ENCODE measurements around the gene CTU2.

CTU2 gene

GRCh38 chr16:88671806-88672205 lies 34.5 kb upstream of the CTU2 start:
- no peaks in the 10 kb centered on the region for H3K36me3 ChIP-seq (ENCODE audit: control insufficient read depth, insufficient read depth, low read length)
- H3K9ac ChIP-seq (ENCODE audit: low read length), result no peak overlapping the region
- no peaks in the 10 kb centered on the region for H3K9me3 ChIP-seq (ENCODE audit: control insufficient read depth, low read length)
- H3K27me3 ChIP-seq (ENCODE audit: control insufficient read depth, insufficient read depth, low read length), result peaks cover 2% of the 10 kb centered on the region
- H3K4me1 ChIP-seq (ENCODE audit: control insufficient read depth, insufficient read depth, low read length), result no peaks in the 10 kb centered on the region
- no peak overlapping the region for H3K4me3 ChIP-seq (ENCODE audit: low read length)

GRCh38 chr16:88672776-88673175 lies 33.5 kb upstream of the CTU2 start:
- no peaks in the 10 kb centered on the region for H3K36me3 ChIP-seq (ENCODE audit: control insufficient read depth, insufficient read depth, low read length)
- no peaks in the 10 kb centered on the region for H3K9me3 ChIP-seq (ENCODE audit: control insufficient read depth, low read length)
- no peak overlapping the region for H3K9ac ChIP-seq (ENCODE audit: low read length)
- no peak overlapping the region for H3K4me3 ChIP-seq (ENCODE audit: low read length)
- H3K4me1 ChIP-seq (ENCODE audit: control insufficient read depth, insufficient read depth, low read length), result no peaks in the 10 kb centered on the region
- peaks cover 11% of the 10 kb centered on the region for H3K27me3 ChIP-seq (ENCODE audit: control insufficient read depth, insufficient read depth, low read length)

- H3K9ac ChIP-seq (ENCODE audit: low read length), result no peak overlapping the region
- H3K27me3 ChIP-seq (ENCODE audit: control insufficient read depth, insufficient read depth, low read length), result peaks cover 22% of the 10 kb centered on the region
Observed at GRCh38 chr16:88673716-88674379, 32.5 kb upstream of the CTU2 start.

GRCh38 chr16:88676502-88677242 lies 29.6 kb upstream of the CTU2 start:
- H3K4me1 ChIP-seq (ENCODE audit: control insufficient read depth, insufficient read depth, low read length), result no peaks in the 10 kb centered on the region
- no peak overlapping the region for H3K9ac ChIP-seq (ENCODE audit: low read length)
- H3K4me3 ChIP-seq (ENCODE audit: low read length), result no peak overlapping the region
- no peaks in the 10 kb centered on the region for H3K36me3 ChIP-seq (ENCODE audit: control insufficient read depth, insufficient read depth, low read length)
- H3K9me3 ChIP-seq (ENCODE audit: control insufficient read depth, low read length), result no peaks in the 10 kb centered on the region
- H3K27me3 ChIP-seq (ENCODE audit: control insufficient read depth, insufficient read depth, low read length), result peaks cover 33% of the 10 kb centered on the region

More at GRCh38 chr16:88673716-88674379, 32.5 kb upstream of the CTU2 start:
- no peaks in the 10 kb centered on the region for H3K4me1 ChIP-seq (ENCODE audit: control insufficient read depth, insufficient read depth, low read length)
- no peaks in the 10 kb centered on the region for H3K36me3 ChIP-seq (ENCODE audit: control insufficient read depth, insufficient read depth, low read length)
- no peaks in the 10 kb centered on the region for H3K9me3 ChIP-seq (ENCODE audit: control insufficient read depth, low read length)
- no peak overlapping the region for H3K4me3 ChIP-seq (ENCODE audit: low read length)

- Histone ChIP-seq H3K36me3 (ENCODE audit: control insufficient read depth, insufficient read depth, low read length) (no peaks in the 10 kb centered on the region), H3K4me1 (ENCODE audit: control insufficient read depth, insufficient read depth, low read length) (no peaks in the 10 kb centered on the region), H3K27me3 (ENCODE audit: control insufficient read depth, insufficient read depth, low read length) (peaks cover 40% of the 10 kb centered on the region), H3K9ac (ENCODE audit: low read length) (no peak overlapping the region), H3K9me3 (ENCODE audit: control insufficient read depth, low read length) (no peaks in the 10 kb centered on the region), H3K4me3 (ENCODE audit: low read length) (no peak overlapping the region)
Observed at GRCh38 chr16:88677721-88678120, 28.6 kb upstream of the CTU2 start.

- H3K27me3 ChIP-seq (ENCODE audit: control insufficient read depth, insufficient read depth, low read length), result peaks cover 40% of the 10 kb centered on the region
- no peaks in the 10 kb centered on the region for H3K4me1 ChIP-seq (ENCODE audit: control insufficient read depth, insufficient read depth, low read length)
- H3K4me3 ChIP-seq (ENCODE audit: low read length), result no peak overlapping the region
- H3K36me3 ChIP-seq (ENCODE audit: control insufficient read depth, insufficient read depth, low read length), result no peaks in the 10 kb centered on the region
- no peak overlapping the region for H3K9ac ChIP-seq (ENCODE audit: low read length)
- H3K9me3 ChIP-seq (ENCODE audit: control insufficient read depth, low read length), result no peaks in the 10 kb centered on the region
Observed at GRCh38 chr16:88678224-88678979, 27.9 kb upstream of the CTU2 start.

- Histone ChIP-seq H3K9ac (ENCODE audit: low read length) (no peak overlapping the region), H3K4me1 (ENCODE audit: control insufficient read depth, insufficient read depth, low read length) (peaks cover 2% of the 10 kb centered on the region), H3K9me3 (ENCODE audit: control insufficient read depth, low read length) (no peaks in the 10 kb centered on the region), H3K4me3 (ENCODE audit: low read length) (no peak overlapping the region), H3K36me3 (ENCODE audit: control insufficient read depth, insufficient read depth, low read length) (no peaks in the 10 kb centered on the region), H3K27me3 (ENCODE audit: control insufficient read depth, insufficient read depth, low read length) (peaks cover 61% of the 10 kb centered on the region)
Observed at GRCh38 chr16:88680554-88681083, 25.7 kb upstream of the CTU2 start.

- H3K36me3 ChIP-seq (ENCODE audit: control insufficient read depth, insufficient read depth, low read length), result no peaks in the 10 kb centered on the region
- H3K4me3 ChIP-seq (ENCODE audit: low read length), result no peak overlapping the region
- no peak overlapping the region for H3K9ac ChIP-seq (ENCODE audit: low read length)
- peaks cover 8% of the 10 kb centered on the region for H3K4me1 ChIP-seq (ENCODE audit: control insufficient read depth, insufficient read depth, low read length)
- H3K9me3 ChIP-seq (ENCODE audit: control insufficient read depth, low read length), result no peaks in the 10 kb centered on the region
- H3K27me3 ChIP-seq (ENCODE audit: control insufficient read depth, insufficient read depth, low read length), result peaks cover 66% of the 10 kb centered on the region
Observed at GRCh38 chr16:88681084-88681680, 25.1 kb upstream of the CTU2 start.

GRCh38 chr16:88681709-88682451 lies 24.4 kb upstream of the CTU2 start:
- Histone ChIP-seq H3K9ac (ENCODE audit: low read length) (no peak overlapping the region), H3K4me3 (ENCODE audit: low read length) (no peak overlapping the region), H3K9me3 (ENCODE audit: control insufficient read depth, low read length) (no peaks in the 10 kb centered on the region), H3K36me3 (ENCODE audit: control insufficient read depth, insufficient read depth, low read length) (no peaks in the 10 kb centered on the region), H3K27me3 (ENCODE audit: control insufficient read depth, insufficient read depth, low read length) (peaks cover 66% of the 10 kb centered on the region), H3K4me1 (ENCODE audit: control insufficient read depth, insufficient read depth, low read length) (peaks cover 11% of the 10 kb centered on the region)

GRCh38 chr16:88684569-88685155 lies 21.6 kb upstream of the CTU2 start:
- H3K4me3 ChIP-seq (ENCODE audit: low read length), result no peak overlapping the region
- H3K9ac ChIP-seq (ENCODE audit: low read length), result no peak overlapping the region
- peaks cover 50% of the 10 kb centered on the region for H3K27me3 ChIP-seq (ENCODE audit: control insufficient read depth, insufficient read depth, low read length)
- peaks cover 27% of the 10 kb centered on the region for H3K4me1 ChIP-seq (ENCODE audit: control insufficient read depth, insufficient read depth, low read length)
- no peaks in the 10 kb centered on the region for H3K36me3 ChIP-seq (ENCODE audit: control insufficient read depth, insufficient read depth, low read length)
- H3K9me3 ChIP-seq (ENCODE audit: control insufficient read depth, low read length), result no peaks in the 10 kb centered on the region

Measured in mucosa of stomach (tissue), 1 donor.